AG09309 (cell line): Measurements from ENCODE around the gene LINGO1.
A peak's percentile ranks its signal among the peaks of the same experiment; 100 is the strongest.

Source experiments
- DNase-seq: peaks from one replicate; pipeline ENCODE4 v3.0.0-alpha.2; 2010; ENCODE audit warnings: low read depth
- H3K4me3 ChIP-seq: 2 replicates; pipeline ENCODE4 v1.5.1; 2011; ENCODE audit warnings: mild to moderate bottlenecking, low read depth, low read length, moderate library complexity; ENCODE audit not compliant: control insufficient read depth
- TF ChIP-seq, protein P1 (sequence below): IDR thresholded peaks from 2 replicates; pipeline ENCODE4 v1.5.1; 2011; ENCODE audit warnings: mild to moderate bottlenecking, low read depth, low read length, inconsistent platforms; ENCODE audit not compliant: insufficient read depth, control insufficient read depth; ENCODE audit errors: missing control alignments

The LINGO1 gene

DNA sequence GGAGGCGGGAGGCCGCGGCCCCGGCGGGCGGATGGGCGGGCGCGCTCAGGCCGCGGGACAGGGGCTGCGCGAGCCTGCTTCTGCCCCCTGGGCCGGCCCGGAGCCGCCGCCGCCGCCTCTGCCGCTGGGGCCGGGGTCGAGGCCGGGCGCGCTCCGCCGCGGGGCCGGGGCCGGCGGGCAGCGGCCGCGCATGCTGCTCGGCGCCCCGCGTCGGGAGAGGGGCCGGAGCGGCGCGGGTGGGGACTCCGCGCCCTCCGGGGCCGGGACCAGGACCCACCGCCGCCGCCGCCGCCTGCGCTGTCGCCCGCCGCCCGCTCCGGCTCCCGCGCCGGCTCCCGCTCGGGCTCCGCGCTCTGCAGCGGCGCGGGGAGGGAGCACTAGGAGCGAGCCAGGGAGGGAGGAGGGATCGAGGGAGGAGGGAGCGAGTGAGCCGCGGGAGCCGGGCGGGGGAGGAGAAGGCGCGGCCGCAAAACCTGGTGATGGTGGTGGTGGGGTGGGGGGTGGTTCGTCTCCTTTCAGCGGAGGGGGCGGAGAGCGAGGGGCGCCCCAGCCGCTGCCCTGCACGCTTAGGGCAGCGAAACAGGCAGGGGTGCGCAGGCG lies at the start of gene LINGO1:
LINGO1 (minus strand) TSS at position 379 of the 600 bp plus-strand sequence. CDS start 597 bp downstream, outside the sequence.
- no peak for DNase-seq
- peak within 1 kb of the TSS; percentile 44 for H3K4me3 ChIP-seq
- TF ChIP-seq, protein P1, sequence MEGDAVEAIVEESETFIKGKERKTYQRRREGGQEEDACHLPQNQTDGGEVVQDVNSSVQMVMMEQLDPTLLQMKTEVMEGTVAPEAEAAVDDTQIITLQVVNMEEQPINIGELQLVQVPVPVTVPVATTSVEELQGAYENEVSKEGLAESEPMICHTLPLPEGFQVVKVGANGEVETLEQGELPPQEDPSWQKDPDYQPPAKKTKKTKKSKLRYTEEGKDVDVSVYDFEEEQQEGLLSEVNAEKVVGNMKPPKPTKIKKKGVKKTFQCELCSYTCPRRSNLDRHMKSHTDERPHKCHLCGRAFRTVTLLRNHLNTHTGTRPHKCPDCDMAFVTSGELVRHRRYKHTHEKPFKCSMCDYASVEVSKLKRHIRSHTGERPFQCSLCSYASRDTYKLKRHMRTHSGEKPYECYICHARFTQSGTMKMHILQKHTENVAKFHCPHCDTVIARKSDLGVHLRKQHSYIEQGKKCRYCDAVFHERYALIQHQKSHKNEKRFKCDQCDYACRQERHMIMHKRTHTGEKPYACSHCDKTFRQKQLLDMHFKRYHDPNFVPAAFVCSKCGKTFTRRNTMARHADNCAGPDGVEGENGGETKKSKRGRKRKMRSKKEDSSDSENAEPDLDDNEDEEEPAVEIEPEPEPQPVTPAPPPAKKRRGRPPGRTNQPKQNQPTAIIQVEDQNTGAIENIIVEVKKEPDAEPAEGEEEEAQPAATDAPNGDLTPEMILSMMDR = no peak

DNA sequence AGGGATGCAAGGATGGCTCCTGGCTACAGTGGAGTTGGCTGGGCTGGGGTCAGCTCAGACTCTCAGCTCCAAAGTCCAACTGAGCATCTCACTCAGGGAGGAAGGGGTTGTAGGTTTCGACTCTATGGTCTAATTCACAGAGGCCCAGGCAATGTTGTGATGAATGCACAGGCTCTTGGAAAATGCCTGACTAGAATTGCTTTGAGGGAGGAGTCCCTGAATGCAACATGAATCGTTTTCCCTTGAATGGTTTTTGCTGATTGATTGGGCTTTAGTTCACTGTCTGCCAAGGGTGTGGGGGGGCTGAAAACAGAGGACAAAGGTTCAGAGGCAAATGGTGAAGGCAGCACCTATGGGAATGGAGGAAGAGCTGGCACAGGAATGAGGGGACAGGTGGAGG lies 48.6 kb upstream of the LINGO1 start:
- H3K4me3 ChIP-seq = no peak overlapping the region
- TF ChIP-seq, protein P1 = no peak
- DNase-seq = no peak

GRCh38 chr15:77676569-77677375 lies 44.1 kb upstream of the LINGO1 start:
- no peak overlapping the region for H3K4me3 ChIP-seq
- TF ChIP-seq, protein P1 = no peak
- DNase-seq = no peak

GRCh38 chr15:77675806-77676415 lies 43.2 kb upstream of the LINGO1 start:
- no peak for DNase-seq
- H3K4me3 ChIP-seq = no peak overlapping the region
- TF ChIP-seq, protein P1 = no peak

DNA sequence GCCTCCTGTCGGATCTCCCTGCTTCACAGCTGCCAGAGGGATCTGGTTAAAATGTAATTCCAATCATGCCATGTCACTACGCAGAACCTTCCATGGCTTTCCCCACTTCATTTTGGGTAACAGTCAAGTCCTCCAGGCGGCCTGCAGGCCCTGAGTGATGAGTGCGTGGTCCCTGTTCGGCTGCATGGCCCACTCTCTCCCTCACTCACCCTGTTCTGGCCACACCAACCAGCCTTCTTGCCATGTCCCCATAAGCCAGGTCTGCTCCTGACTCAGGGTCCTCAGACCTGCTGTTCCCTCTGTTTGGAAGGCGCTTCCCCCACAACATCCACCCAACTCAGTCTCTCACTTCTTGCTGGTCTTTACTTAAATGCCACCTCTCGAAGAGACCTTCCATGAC lies 41.6 kb upstream of the LINGO1 start:
- DNase-seq = no peak
- TF ChIP-seq, protein P1 = no peak
- H3K4me3 ChIP-seq = no peak overlapping the region

GRCh38 chr15:77673866-77674265 lies 41.2 kb upstream of the LINGO1 start:
- no peak overlapping the region for H3K4me3 ChIP-seq
- DNase-seq = no peak
- TF ChIP-seq, protein P1 = no peak
